HG02981 (cell line): Measurements from ENCODE around the gene IDUA.
"Not testable (repeated sequence)": the region's sequence is repeated elsewhere in the genome, so short reads cannot be mapped to it uniquely, and the experiment has no call there.

Experiments
- ATAC-seq: cut with Tn5 transposase; IDR thresholded peaks from one replicate; pipeline ENCODE4 v1.9.1; 2021; ENCODE audit warnings: mild to moderate bottlenecking, moderate library complexity; ENCODE audit not compliant: unreplicated experiment

IDUA gene

DNA sequence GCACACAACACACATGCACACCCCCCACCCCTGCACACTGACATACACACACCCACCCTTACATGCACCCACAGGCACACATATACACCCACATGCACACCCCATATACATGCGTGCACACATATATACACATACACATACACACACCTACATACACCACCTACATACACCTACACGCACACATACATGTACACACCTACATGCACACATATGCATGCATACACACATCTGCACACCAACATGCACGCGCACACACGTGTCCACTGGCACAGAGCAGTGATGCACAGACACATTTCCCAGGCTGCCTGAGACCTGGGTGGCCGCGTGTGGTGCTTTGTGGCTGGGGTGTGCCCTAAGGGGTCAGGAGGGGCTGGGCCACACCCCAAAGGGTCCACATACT is 56.3 kb downstream of the IDUA start:
- ATAC-seq, result no peak

DNA sequence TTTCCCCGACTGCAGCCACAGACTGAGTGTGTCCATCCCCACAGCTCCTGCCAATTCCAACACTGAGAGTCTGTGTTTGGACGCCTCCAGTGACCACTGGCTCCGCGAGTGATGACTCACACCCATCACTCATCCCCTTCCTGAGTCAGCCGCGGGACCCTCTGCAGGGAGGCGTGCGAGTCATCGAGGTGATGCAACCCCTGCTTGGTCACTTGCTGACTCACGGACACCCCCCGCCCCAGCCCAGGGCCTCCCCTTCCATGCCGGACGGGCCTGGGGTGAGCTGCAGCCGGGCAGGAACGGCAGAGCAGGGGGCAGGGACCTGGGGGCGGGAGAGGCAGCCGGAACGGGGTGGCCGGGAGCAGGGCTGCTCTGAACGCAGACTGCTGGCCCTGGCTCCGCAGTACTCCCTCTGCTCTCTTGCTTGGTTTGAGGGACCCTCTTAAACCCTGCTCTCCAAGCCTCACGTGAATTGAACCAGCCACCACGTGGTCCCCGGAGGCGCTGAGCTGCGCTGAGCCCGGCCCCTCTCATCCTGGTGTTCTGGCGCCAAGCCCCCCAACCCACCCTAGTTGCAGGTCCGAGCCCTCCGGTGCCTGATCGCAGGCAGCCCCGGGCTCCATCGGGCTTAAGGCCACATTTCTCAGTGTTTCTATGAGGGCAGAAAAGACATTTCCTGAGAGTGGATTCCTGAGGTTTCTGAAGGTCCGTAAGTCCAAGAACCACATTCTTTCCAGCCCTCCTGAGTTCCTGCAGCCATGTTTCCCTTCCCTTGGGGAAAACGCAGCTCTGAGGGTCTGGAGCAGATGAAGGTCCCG is 57.0 kb downstream of the IDUA start:
- no peak for ATAC-seq

DNA sequence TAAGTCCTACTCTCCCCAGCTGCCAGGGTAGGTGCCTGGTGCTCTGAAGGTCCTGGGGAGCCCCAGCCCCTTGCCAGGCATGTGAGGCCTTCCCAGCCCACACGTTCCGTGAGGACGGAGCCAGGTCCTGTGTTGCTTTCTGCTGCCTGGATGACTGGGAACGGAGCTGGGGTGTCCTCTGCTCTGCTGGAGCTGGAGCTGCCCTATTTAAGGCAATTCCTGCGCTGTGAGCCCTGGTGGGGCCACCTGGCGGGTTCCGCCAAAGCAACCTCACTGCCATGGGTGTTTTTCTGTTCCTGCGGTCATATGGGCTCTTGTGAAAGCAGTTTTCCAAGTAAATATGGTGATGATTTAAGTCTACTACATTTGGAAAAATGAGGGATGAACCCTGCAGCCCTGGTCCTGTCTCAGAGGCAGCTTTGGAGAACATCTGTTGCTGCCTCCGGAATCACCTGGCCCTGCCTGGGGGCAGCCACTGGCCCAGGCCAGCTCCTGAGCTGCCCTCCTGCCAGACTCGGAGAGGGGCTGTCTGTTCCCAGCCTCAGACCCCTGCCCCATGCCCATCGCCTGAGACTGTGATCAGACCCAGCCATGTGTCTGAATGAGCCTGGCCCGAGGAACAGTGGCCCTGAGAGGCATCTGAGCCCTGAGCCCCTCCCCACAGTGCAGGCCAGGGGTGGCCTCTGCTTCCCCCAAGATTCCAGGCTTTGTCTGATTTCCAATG is 57.8 kb downstream of the IDUA start:
- ATAC-seq, result no peak

DNA sequence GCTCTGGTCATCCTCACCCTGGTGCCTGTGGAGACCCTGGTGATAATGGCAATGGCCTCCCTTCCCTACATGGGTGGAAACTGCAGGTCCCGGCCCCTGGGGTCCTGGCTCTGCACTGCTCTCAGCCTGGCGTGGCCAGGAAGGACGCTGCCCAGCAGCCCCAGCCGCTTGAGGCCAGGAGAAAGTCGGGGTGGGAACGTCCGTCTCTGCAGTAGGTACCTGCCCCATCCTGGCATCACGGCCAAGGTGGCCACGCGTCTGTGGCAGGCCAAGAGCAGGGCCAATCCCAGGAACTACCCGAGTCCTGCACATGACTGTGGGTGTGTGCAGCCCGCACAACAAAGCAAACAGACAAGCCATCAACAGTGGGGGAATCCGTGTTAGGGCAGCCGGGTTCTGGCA is 58.4 kb downstream of the IDUA start:
- ATAC-seq, result no peak

DNA sequence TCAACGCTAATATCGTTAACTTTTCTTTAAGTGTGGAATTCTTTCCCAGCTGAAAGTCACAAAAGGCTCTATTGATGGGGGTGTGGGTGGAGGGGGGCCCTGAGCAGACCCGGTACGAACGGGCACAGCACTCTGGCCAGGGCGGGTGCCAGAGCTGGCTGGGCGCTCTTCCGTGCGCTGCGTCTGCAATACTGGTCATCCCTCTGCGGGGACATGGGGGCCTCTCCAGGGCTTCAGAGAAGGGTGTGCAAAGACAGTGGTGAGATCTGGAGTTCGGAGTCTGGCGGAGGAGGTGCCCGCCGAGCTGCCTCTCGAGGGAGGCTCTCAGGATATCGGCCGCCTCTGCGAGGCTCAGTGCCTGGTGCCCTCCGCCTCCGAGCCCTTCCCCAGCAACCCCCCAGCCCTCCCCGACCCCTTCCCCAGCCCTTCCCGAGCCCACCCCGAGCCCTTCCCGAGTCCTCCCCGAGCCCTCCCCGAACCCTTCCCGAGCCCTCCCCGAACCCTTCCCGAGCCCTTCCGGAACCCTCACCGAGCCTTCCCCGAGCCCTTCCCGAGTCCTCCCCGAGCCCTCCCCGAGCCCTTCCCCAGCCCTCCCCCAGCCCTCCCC is 58.9 kb downstream of the IDUA start:
- no peak for ATAC-seq

DNA sequence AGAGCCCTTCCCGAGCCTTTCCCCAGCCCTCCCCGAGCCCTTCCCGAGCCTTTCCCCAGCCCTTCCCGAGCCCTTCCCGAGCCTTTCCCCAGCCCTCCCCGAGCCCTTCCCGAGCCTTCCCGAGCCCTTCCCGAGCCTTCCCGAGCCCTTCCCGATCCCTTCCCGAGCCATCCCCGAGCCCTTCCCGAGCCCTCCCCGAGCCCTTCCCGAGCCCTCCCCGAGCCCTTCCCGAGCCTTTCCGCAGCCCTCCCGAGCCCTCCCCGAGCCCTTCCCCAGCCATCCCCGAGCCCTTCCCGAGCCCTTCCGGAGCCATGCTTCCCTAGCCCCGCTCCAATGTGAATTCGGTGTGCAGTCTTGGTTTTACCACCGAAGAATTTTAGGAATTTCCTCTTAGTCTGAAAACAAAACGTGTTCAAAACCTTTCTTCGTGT is 59.8 kb downstream of the IDUA start:
- ATAC-seq, result not testable (repeated sequence)

DNA sequence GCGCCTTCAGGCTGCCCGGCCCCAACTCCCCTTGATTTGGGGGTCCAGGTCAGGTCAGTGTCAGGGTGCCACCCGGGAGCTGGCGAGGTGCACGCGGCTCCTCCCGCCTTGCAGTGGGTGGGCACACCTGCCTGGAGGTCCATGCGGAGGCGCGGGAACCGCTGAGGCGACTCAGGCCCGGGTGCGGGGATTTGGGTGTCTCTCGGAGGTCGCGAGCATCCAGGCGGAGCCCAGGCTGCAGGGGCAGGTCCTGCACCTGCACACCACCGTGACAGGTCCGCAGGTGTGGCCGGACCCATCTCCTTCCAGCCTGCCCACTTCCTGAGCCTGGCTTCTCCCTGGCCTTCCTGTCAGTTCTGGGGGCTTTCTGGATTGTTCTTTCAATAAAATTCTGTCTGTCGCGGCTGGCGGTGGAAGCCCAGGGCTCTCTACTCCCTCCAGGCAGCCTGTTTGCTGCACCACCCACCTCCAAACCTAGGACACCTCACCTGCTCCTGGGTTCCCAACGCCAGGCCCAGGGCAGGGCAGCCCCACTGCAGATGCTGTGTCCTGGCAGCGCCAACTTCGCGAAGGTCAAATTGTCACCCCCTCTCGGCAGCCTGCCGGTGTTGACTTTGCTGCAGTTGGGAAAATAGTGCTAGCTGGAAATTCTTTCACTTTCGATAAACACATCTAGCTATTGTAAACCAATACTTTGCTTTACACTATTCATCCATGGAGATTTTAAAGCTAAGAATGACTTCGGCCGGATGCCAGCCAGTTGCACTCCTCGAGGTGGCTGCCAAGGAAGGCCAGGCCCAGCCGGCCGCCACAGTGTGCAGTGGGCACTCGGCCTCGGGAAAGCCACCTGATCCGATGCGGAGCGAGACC is 60.5 kb downstream of the IDUA start:
- no peak for ATAC-seq

DNA sequence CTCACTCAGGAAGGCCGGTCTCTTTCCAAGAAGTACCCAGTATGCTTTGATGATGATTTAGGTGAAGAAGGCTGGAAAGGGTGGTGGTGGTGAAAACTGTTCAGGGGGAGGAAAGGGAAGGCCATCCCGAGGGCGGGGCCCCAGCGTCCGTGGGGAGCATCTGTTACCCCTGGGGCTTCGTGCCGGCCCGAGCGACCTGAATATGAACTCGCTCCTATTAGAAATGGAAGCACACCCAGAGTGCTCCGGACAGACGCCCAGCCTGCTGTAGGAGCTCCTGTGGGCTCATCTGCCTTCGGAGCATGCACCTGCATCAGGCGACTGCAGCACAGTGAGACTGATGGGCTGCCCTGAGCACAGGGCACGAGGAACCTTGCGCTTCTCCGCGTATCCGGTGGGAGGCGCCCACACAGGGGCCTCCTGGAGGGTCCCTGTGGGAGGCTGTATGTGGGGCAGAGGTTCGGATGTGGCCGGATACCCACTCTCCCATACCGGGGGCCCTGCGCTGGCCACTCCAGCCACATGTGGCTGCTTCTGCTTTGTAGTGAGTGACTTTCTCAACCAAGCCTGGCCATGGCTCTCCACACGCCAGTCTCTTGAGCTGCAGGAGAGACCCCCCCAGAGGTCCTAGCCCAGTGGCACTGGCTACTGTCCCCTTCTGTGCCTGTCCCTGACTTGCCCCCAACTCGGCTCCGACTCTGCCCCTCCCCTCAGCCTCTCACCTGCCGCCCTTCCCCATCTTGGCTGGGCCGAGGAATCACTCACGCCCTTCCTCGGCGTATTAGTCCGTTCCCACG is 61.3 kb downstream of the IDUA start:
- no peak for ATAC-seq

DNA sequence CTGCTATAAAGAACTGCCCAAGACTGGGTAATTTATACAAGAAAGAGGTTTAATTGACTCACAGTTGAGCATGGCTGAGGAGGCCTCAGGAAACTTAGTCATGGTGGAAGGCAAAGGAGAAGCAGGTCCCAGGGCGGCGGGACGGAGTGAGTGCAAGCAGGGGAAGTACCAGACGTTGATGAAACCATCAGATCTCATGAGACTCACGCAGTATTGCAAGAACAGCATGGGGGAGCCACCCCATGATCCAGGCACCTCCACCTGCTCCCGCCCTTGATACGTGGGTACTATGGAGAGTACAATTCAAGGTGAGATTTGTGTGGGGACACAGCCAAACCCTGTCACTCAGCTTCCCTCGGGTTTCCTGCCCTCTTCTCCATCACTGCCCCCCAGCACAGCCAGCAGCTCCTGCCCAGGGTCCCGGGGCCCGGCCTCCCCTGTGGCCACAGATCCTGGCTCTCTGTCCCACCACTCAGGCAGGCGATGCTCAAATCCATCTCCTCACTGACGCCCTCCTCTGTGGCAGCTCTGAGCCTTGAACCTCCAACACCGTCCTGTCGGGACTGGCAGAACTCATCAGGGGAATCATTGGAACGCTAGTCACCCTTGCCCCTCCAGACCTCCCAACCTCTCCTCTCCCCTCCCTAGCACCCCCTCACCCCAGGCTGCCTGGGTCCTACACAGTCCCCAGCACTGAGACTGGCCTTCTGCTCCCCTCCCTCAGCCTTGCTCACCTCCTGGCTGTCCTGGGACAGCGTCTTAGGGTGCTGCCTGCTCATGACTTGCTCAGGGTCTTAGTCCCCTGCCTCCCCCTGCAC is 62.1 kb downstream of the IDUA start:
- ATAC-seq, result no peak

DNA sequence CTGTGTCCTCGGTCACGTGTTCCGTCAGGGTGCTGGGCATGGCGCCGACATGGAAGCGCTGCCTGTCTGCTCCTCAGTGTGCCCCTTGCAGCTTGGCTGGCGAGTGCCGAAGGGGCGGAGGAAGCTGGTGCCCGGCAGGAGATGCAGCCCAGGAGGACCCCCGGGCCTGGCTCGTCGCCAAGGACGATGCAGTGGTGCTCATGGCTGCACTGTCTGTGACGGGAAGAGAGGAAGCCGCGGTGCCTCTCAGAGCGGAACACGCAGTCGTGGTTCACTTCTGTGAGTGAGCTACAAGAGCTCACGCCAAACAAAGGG is 62.7 kb downstream of the IDUA start:
- no peak for ATAC-seq

DNA sequence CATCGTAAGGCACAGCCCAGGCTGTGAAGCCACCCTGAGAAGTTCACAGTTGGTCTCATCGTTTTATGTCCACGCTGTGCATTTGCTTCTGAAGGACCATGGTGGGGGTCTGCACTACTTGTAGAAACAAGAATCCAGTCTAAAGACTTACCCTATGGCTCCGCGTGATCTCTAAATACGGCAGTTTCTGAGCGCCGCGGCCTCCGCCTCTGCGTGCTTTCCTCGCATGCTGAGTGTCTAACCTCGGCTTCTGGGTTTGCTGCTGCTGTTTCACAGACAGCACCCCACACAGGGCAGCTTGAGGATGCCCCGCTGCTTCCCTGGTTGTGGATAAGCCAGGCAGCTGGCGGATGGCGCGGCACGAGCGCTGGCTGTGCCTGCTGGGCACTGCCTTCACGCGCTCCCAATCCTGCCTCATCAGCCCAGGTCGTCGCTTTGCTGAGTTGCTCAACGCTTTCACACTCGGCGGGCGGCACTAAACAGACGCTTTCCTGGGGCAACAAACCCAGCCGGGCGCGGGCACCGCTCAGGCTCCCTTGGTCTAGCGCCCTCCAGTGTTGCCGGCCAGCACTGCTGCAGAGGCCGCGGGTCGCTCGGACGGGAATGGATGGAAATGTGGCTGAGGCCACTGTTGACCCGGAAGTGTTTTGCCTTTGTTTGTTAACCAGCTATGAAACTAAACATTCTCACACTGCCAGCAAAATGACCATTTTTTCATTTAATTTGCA is 63.8 kb downstream of the IDUA start:
- no peak for ATAC-seq

DNA sequence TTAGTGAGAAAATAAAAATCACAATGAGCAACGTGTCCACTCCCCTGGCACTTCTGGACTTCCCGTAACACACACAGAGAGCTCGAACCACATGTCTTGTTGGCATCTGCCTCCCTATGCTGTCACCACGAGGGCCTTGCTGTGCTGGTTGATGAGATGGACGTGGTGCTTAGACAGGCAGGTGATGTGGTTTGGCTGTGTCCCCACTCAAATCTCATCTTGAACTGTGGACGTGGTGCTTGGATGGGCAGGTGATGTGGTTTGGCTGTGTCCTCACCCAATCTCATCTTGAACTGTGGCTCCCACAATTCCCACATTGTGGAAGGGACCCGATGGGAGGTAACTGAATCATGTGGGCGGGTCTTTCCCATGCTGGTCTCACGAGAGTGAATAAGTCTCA is 64.6 kb downstream of the IDUA start:
- no peak for ATAC-seq

DNA sequence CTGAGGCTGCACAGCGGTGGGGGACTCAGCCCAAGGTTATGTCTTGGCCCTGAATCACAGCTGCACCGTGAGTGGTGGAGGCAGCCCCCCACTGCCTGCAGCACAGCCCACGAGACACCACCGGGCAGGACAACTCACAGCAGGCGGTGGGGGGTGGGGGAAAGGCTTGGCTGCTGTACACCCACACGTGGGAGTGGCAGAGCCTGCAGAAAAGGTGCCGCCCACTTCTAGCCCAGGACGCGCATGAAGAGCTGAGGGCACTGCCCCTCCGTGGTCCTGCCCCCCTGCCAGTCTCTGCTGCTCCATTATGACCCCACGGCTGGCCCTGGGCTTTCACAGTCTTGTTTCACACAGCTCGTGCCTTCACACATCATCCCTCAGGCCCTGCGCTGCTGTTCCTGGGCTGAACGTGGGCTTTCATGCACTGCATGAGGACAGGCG is 65.4 kb downstream of the IDUA start:
- ATAC-seq, result no peak

DNA sequence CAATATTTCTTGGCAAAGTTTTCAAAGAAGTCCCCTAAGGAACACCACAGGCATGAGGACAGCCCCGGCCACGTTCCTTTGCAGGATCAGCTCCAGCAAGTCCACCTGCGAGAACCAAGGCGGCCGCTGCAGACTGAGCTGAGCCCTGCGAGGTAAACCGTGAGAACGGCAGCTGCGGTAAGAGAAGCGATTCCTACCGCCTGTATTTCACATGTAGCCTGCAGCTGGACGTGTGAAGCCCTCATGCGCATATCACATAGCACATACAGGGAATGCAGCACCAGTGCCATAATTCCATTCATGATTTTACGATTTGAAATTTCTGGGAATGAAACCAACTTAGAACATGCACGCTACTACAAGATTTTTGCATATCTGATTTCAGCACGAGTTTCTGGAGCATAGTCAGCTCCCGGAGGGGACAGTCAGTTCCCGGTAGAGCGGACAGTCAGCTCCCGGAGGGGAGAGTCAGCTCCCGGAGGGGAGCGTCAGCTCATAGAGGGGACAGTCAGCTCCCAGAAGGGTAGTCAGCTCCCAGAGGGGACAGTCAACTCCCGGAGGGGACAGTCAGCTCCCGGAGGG is 66.3 kb downstream of the IDUA start:
- ATAC-seq, result no peak

DNA sequence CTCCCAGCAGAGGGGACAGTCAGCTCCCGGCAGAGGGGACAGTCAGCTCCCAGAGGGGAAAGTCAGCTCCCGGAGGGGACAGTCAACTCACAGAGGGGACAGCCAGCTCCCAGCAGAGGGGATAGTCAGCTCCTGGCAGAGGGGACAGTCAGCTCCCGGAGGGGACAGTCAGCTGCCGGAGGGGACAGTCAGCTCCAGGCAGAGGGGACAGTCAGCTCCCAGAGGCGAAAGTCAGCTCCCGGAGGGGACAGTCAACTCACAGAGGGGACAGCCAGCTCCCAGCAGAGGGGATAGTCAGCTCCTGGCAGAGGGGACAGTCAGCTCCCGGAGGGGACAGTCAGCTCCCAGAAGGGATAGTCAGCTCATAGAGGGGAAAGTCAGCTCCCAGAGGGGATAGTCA is 67.0 kb downstream of the IDUA start:
- not testable (repeated sequence) for ATAC-seq
